Subcutaneous abdominal adipose tissue (tissue), 5 donors: ENCODE measurements around the gene COX7A2.

ENCODE experiments used
- H3K27ac ChIP-seq: one replicate; pipeline ENCODE4 v1.7.0; 2013; ENCODE audit warnings: low read depth, mild to moderate bottlenecking, inconsistent platforms, low read length, moderate library complexity
- H3K27me3 ChIP-seq, 5 donors: one replicate each; pipeline ENCODE4 v1.7.0; 2013; ENCODE audit warnings: low read length in 5 of 5, inconsistent platforms in 1 of 5; ENCODE audit not compliant: control insufficient read depth in 5 of 5, insufficient read depth in 4 of 5
- H3K36me3 ChIP-seq, 5 donors: one replicate each; pipeline ENCODE4 v1.7.0; 2013; ENCODE audit warnings: low read length in 5 of 5; ENCODE audit not compliant: control insufficient read depth in 5 of 5, insufficient read depth in 5 of 5
- H3K4me1 ChIP-seq, 5 donors: one replicate each; pipeline ENCODE4 v1.7.0; 2013; ENCODE audit warnings: low read length in 5 of 5, mild to moderate bottlenecking in 3 of 5, moderate library complexity in 1 of 5; ENCODE audit not compliant: control insufficient read depth in 5 of 5, insufficient read depth in 5 of 5
- H3K4me3 ChIP-seq, 5 donors: one replicate each; pipeline ENCODE4 v1.7.0; 2013; ENCODE audit warnings: low read length in 5 of 5, low read depth in 1 of 5
- H3K9ac ChIP-seq, 5 donors: one replicate each; pipeline ENCODE4 v1.7.0; 2013; ENCODE audit warnings: low read length in 5 of 5, mild to moderate bottlenecking in 4 of 5, moderate library complexity in 3 of 5
- H3K9me3 ChIP-seq, 5 donors: one replicate each; pipeline ENCODE4 v1.7.0; 2013; ENCODE audit warnings: low read length in 5 of 5; ENCODE audit not compliant: control insufficient read depth in 5 of 5
- donor health status: healthy.
- donor health status: healthy.
- donor health status: healthy.
- donor health status: healthy.
- donor health status: healthy.

COX7A2 gene

DNA sequence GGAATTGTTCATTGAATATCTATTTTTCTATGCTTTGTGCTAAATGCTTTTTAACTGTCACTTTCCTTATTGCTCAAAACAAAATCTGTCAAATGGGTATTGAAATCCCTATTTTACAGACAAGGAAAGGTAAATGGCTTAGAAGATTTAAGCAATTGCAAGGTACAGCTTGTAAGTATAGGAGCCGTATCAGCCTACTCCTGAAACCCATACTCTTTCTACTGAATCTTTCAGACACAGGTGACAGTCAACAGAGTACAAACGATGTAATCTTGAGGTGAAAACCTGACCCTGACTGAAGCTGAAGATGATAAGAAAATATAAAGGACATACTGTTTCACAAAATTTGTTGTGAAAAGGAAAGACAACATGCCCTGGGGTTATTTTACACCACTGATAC lies 7.0 kb upstream of the COX7A2 start:
- H3K9me3 ChIP-seq: no peaks in the 10 kb centered on the region
- no peak overlapping the region for H3K27ac ChIP-seq
- H3K9ac ChIP-seq: no peak overlapping the region
- no peak overlapping the region for H3K4me3 ChIP-seq
- H3K36me3 ChIP-seq: peaks cover 8 to 26% (median 12%) of the 10 kb centered on the region in 5 donors
- no peaks in the 10 kb centered on the region for H3K27me3 ChIP-seq
- no peaks in the 10 kb centered on the region for H3K4me1 ChIP-seq

DNA sequence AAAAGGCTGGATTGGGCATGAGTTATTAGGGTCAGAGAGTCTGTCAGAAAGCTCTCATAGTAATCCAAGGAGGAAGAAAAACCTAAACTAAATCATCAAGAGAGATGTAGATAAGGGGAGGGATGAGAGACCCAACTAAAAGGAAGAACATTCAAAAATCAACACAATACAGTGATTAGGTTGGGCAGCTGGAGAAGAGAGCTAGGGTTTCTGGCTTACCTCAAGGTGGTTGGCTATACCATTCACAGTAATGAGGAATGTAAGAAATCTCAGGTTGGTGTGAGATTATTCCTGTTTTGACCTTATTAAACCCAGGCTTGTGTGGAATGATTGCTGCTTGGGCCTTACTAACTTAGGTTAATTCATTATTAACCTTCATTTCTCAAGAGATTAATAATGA lies 6.2 kb upstream of the COX7A2 start:
- Histone ChIP-seq H3K9ac (no peak overlapping the region), H3K4me3 (no peak overlapping the region), H3K27me3 (no peaks in the 10 kb centered on the region), H3K9me3 (no peaks in the 10 kb centered on the region), H3K4me1 (peaks cover 0 to under 1% (median 0%) of the 10 kb centered on the region in 5 donors), H3K36me3 (peaks cover 3 to 19% (median 6%) of the 10 kb centered on the region in 5 donors), H3K27ac (no peak overlapping the region)

DNA sequence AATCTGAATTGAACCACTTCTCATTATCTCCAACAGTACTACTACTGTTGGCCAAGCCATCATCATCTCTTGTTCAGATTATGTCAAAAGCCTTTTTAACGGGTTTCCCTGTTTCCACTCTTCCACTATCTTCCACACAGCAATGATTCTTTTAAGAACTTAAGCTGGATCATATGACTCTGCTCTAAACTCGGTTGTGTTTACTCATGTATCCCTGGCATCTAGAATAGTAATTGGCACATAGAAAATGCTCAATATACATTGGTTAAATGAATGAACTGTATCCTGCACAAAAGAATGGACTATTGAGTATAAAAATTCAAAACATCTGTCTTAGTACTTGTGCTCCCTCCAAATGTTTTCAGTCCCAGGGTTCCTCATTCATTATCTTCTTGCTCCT lies 2.8 kb upstream of the COX7A2 start:
- Histone ChIP-seq H3K36me3 (peaks cover 0 to 2% (median 0%) of the 10 kb centered on the region in 5 donors), H3K4me1 (peaks cover 0 to 23% (median 19%) of the 10 kb centered on the region in 5 donors), H3K9ac (no peak overlapping the region), H3K4me3 (no peak overlapping the region), H3K27ac (no peak overlapping the region), H3K9me3 (no peaks in the 10 kb centered on the region), H3K27me3 (no peaks in the 10 kb centered on the region)

DNA sequence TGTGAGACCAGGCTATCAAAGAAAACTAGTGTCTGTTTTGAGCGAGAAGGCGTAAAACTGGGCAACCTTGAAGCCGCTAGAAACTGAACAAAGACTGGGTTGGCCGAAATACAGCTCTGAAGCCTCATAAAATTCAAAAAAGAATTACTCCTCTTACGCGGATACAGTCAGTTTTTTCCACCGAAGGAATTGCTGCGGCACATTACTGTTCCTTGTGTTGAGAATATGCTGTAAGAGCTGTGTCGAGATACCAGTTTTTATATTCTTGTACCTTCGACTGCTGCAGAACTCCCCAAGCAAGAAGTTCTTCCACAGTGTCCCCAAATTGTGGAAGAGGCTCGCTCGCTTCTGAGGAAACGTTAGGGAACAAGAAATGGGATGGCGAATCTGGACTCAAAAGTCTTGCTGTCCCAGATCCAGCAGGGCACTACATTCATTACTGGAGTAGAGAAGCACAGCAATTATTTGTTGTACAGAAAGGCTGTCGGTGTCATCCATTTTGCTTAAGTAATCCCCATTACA lies 523 bp upstream of the COX7A2 start:
- no peaks in the 10 kb centered on the region for H3K9me3 ChIP-seq
- H3K27ac ChIP-seq: peak overlapping the region; percentile 94
- peak overlapping the region; percentile 73 to 100 (median 96) for H3K4me3 ChIP-seq
- no peaks in the 10 kb centered on the region for H3K27me3 ChIP-seq
- H3K36me3 ChIP-seq: peaks cover 5 to 12% (median 9%) of the 10 kb centered on the region in 5 donors
- H3K4me1 ChIP-seq: peaks cover 0 to 23% (median 20%) of the 10 kb centered on the region in 5 donors
- H3K9ac ChIP-seq: peak overlapping the region; percentile 79 to 94 (median 92)

DNA sequence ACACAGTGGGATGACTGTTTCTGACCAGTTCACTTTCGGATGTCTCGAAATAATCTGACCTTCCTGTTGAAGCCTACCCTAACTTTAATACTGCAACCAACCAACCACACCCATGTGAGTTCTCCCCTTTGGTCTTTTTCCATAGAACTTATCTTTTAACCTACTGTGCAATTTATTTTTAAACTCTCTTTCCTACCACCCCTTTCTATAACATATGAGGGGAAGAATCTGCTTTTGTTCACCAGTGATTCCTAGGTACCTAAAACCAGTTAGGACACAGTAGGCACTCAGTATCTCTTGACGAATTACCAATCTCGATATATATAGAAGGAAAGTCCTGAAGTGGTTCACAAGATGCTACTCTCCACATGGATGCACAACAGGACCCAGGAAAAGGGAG lies 7.0 kb downstream of the COX7A2 start:
- Histone ChIP-seq H3K36me3 (peaks cover 30 to 36% (median 31%) of the 10 kb centered on the region in 5 donors), H3K9ac (no peak overlapping the region), H3K27me3 (no peaks in the 10 kb centered on the region), H3K27ac (no peak overlapping the region), H3K4me3 (no peak overlapping the region), H3K9me3 (no peaks in the 10 kb centered on the region), H3K4me1 (peaks cover 0 to 23% (median 18%) of the 10 kb centered on the region in 5 donors)

DNA sequence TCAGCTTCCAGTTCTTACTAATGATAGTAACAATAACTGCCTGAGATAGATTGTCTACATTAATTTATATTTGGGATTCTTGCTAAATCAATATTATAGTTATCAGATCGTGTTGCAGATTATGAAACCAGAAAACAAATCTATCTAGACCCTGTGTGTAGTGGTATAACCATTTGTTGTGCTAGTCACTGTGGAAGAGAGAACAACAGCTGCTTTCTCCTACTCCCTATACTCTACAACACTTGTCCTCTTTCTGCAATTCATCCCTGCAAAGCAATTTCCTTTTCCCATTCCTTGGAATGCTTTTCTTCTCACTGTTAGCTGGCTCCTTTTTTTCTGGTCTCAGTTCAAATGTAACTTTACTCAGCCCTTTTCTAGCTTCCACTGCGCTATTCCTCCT lies 8.3 kb downstream of the COX7A2 start:
- Histone ChIP-seq H3K4me1 (peaks cover 0 to 27% (median 20%) of the 10 kb centered on the region in 5 donors), H3K36me3 (peaks cover 27 to 36% (median 30%) of the 10 kb centered on the region in 5 donors), H3K9me3 (no peaks in the 10 kb centered on the region), H3K9ac (no peak overlapping the region), H3K27me3 (no peaks in the 10 kb centered on the region), H3K27ac (no peak overlapping the region), H3K4me3 (no peak overlapping the region)

DNA sequence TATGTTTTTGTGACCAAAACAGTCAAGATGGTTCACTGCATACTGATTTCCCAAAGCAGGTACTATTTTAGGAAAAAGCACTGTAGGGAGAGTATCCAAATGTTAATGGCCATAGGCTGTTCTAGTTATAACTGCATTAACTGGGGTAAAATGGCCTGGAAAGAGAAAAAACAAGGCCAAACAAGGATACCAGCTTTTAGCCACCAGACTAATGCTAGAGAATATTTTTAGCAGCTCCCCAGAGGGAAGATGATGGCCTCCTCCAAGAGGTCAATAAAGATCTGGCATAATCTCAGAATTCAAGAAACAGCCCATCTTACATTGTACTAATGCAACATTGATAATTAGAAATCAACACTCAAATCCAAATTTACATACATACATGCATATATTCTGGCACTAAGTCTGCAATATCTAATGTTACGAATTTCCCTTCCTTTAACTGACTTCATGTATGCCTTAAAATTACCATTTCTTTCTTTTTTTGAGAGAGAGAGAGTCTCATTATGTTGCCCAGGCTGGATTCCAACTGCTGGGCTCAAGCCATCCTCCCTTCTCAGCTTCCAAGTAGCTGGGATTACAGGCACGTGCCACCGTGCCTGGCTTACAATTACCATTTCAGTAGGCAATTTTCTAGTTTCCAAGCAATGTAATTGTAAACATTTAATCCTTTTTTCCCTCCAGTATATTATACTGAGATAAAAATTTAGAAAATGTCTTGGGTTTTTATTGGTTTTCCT lies 9.3 kb downstream of the COX7A2 start:
- H3K36me3 ChIP-seq: peaks cover 20 to 27% (median 24%) of the 10 kb centered on the region in 5 donors
- H3K27me3 ChIP-seq: no peaks in the 10 kb centered on the region
- H3K4me3 ChIP-seq: no peak overlapping the region
- H3K4me1 ChIP-seq: peaks cover 0 to 28% (median 21%) of the 10 kb centered on the region in 5 donors
- no peaks in the 10 kb centered on the region for H3K9me3 ChIP-seq
- peak overlapping the region; percentile 55 for H3K27ac ChIP-seq
- no peak overlapping the region for H3K9ac ChIP-seq

DNA sequence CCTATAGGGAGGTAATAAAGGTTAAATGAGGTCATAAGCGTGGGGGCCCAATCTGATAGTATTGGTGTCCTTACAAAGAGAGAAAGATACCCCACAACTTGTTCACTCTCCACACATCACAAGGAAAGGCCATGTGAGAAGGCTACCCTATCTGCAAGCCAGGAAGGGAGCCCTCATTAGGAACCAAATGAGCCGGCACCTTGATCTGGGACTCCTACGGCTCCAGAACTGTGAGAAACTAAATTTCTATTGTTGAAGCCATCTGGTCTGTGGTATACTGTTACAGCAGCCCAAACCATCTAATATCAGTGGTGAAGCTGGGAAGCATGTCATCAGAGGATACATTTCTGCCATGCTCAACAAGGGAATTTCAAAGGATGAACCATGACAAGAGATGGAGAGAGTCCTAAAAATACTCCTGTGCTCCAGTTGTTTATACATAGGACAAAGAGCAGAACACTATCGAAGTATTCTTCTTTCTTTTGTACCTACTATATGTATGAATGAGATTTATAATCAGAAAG lies 10.4 kb downstream of the COX7A2 start:
- H3K9me3 ChIP-seq: no peaks in the 10 kb centered on the region
- no peaks in the 10 kb centered on the region for H3K27me3 ChIP-seq
- no peak overlapping the region for H3K9ac ChIP-seq
- peaks cover 16 to 20% (median 18%) of the 10 kb centered on the region in 5 donors for H3K36me3 ChIP-seq
- peaks cover 0 to 28% (median 21%) of the 10 kb centered on the region in 5 donors for H3K4me1 ChIP-seq
- peak overlapping the region; percentile 55 for H3K27ac ChIP-seq
- H3K4me3 ChIP-seq: no peak overlapping the region

DNA sequence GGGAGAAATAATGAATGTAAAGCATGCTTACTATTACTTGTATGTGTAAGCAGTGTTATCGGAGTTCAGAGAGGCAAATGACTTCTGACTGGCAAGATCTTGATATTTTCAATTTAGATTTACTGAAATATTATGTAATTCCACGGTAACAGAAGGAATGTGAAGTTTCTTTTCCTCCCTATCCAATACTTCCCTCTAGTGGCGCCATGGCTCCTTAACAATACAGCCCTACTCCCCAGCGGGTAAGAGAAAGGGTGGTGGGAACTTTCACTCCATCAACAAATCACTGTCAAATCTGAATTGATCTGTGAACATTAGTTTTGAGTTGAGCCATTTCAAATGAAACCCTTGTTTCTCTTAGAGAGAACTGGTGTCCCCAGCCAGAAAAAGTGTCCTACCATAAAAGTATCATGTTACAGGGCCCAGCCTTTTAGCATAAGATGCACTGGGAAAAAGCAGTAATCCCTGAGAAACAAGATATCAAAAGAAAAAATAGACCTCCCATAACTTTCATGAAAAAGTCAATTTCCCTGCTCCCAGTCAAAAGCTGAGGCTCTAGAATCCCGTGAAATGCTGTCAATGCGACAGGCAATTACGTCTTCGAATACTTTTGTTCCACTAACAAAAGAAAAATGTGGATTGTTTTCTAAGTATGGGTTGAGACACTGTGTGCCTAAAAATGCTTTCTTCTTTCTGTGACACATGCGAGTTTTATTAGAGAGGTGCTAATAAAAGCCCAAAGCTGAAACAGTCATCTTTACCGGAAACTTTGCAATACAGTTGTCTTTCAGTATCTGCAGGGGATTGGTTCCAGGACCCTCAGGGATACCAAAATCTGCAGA lies 12.9 kb downstream of the COX7A2 start:
- H3K9ac ChIP-seq: no peak overlapping the region
- H3K27ac ChIP-seq: no peak overlapping the region

More for the DNA sequence above, 12.9 kb downstream of the COX7A2 start:
- Histone ChIP-seq H3K9me3 (peaks cover 0 to 2% (median 0%) of the 10 kb centered on the region in 5 donors), H3K36me3 (no peaks in the 10 kb centered on the region), H3K4me1 (peaks cover 0 to 31% (median 21%) of the 10 kb centered on the region in 5 donors), H3K4me3 (no peak overlapping the region), H3K27me3 (no peaks in the 10 kb centered on the region)
